ENCODE measurements around the gene EHBP1.

GRCh38 chr2:62857139-62857931, 151.8 kb downstream of the EHBP1 start:
- TF ChIP-seq, protein P1, sequence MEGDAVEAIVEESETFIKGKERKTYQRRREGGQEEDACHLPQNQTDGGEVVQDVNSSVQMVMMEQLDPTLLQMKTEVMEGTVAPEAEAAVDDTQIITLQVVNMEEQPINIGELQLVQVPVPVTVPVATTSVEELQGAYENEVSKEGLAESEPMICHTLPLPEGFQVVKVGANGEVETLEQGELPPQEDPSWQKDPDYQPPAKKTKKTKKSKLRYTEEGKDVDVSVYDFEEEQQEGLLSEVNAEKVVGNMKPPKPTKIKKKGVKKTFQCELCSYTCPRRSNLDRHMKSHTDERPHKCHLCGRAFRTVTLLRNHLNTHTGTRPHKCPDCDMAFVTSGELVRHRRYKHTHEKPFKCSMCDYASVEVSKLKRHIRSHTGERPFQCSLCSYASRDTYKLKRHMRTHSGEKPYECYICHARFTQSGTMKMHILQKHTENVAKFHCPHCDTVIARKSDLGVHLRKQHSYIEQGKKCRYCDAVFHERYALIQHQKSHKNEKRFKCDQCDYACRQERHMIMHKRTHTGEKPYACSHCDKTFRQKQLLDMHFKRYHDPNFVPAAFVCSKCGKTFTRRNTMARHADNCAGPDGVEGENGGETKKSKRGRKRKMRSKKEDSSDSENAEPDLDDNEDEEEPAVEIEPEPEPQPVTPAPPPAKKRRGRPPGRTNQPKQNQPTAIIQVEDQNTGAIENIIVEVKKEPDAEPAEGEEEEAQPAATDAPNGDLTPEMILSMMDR (IDR thresholded peaks at IDR 0.05): no peak
- TF ChIP-seq POLR2AphosphoS5 (IDR thresholded peaks at IDR 0.05): no peak

Data from suprapubic skin (tissue), 3 donors.